ENCODE results near the gene SENP2. TPM values are rescaled to one million over a fixed set of nuclear protein-coding genes. Genes with fewer than 3 reads are reported as not detected.
"Not testable (repeated sequence)": the region's sequence is repeated elsewhere in the genome, so short reads cannot be mapped to it uniquely, and the experiment has no call there.

SENP2 gene
- total RNA-seq, 2 experiments from 2014 or later = 61.1 to 61.2 TPM

DNA sequence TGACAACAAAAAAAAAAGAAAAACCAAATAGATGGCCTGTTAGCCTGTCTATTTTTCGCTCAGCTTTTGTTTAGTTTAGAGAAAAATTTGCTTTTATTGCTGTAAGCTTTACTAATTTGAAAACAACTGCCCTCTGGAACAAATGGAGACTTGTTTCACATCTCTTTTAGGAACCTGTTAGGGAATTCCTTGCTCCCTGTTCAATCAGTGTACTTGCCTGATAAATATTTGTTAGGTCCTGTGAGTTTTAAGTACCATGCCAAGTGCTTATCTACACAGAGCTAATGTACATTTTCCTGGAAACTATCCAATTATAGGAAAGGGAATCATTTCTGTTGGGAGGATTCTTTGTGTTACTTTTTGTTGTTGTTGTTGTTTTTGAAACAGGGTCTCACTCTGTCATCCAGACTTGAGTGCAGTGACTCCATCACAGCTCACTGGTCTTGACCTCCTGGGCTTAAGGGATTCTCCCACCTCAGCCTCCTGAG, 30.2 kb upstream of the SENP2 start:
- Mint-ChIP-seq H3K9me3 (no peaks in the 10 kb centered on the region), H3K27me3 (peaks cover 6% of the 10 kb centered on the region), H3K4me3 (no peak overlapping the region), H3K27ac (no peak overlapping the region), H3K36me3 (ENCODE audit: low read depth) (no peaks in the 10 kb centered on the region), H3K4me1 (ENCODE audit: low read depth) (peaks cover 10% of the 10 kb centered on the region)
- CTCF ChIA-PET = no interaction called here
- POLR2A ChIA-PET = no interaction called here
- DNase-seq (no peak), ATAC-seq (ENCODE audit: poor library complexity) (no peak)
- peaks cover 9% of the 10 kb centered on the region for H3K4me1 ChIP-seq (ENCODE audit: insufficient read depth, low read length)
- H3K9me3 ChIP-seq (ENCODE audit: control insufficient read depth in 1 of 2, insufficient read depth in 1 of 2, low read length in 2 of 2) = no peaks in the 10 kb centered on the region
- peaks cover 0 to 4% of the 10 kb centered on the region in 2 experiments for H3K27me3 ChIP-seq (ENCODE audit: control insufficient read depth in 1 of 2, insufficient read depth in 2 of 2, low read length in 2 of 2)
- no peak overlapping the region for H3K4me3 ChIP-seq (ENCODE audit: low read length)
- TF ChIP-seq, protein P1, sequence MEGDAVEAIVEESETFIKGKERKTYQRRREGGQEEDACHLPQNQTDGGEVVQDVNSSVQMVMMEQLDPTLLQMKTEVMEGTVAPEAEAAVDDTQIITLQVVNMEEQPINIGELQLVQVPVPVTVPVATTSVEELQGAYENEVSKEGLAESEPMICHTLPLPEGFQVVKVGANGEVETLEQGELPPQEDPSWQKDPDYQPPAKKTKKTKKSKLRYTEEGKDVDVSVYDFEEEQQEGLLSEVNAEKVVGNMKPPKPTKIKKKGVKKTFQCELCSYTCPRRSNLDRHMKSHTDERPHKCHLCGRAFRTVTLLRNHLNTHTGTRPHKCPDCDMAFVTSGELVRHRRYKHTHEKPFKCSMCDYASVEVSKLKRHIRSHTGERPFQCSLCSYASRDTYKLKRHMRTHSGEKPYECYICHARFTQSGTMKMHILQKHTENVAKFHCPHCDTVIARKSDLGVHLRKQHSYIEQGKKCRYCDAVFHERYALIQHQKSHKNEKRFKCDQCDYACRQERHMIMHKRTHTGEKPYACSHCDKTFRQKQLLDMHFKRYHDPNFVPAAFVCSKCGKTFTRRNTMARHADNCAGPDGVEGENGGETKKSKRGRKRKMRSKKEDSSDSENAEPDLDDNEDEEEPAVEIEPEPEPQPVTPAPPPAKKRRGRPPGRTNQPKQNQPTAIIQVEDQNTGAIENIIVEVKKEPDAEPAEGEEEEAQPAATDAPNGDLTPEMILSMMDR (IDR thresholded peaks at IDR 0.05) = no peak
- intact Hi-C loops (cut with DNase I, micrococcal nuclease) = loop anchor here in 1 of 2 experiments (5.0 kb wide), 1 partner anchor 204 kb away; no protein-coding TSS in a partner anchor
- no peaks in the 10 kb centered on the region for H3K36me3 ChIP-seq (ENCODE audit: insufficient read depth, low read length)
- H3K27ac ChIP-seq (ENCODE audit: low read depth in 1 of 2, low read length in 2 of 2) = no peak overlapping the region

DNA sequence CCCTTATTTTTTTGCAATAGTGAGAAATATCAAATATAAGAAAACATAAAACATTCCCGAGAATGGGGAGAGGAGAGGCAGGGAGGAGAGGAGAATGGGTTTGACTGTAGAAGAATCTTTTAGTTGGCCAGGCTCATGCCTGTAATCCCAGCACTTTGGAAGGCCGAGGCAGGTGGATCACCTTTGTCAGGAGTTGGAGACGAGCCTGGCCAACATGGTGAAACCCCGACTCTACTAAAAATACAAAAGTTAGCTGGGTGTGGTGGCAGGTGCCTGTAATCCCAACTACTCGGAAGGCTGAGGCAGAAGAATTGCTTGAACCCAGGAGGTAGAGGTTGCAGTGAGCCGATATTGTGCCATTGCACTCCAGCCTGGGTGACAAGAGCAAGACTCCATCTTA, 29.5 kb upstream of the SENP2 start:
- ATAC-seq (ENCODE audit: poor library complexity); H3K4me3 Mint-ChIP-seq; H3K27me3 ChIP-seq (ENCODE audit: control insufficient read depth in 1 of 2, insufficient read depth in 2 of 2, low read length in 2 of 2); H3K9me3 ChIP-seq (ENCODE audit: control insufficient read depth in 1 of 2, insufficient read depth in 1 of 2, low read length in 2 of 2); H3K36me3 Mint-ChIP-seq (ENCODE audit: low read depth); H3K27ac ChIP-seq (ENCODE audit: low read depth in 1 of 2, low read length in 2 of 2); H3K27ac Mint-ChIP-seq; POLR2A ChIA-PET; H3K9me3 Mint-ChIP-seq; H3K36me3 ChIP-seq (ENCODE audit: insufficient read depth, low read length); DNase-seq; H3K27me3 Mint-ChIP-seq; H3K4me3 ChIP-seq (ENCODE audit: low read length); CTCF ChIA-PET: not testable (repeated sequence)
- H3K4me1 Mint-ChIP-seq (ENCODE audit: low read depth) = peaks cover 16% of the 10 kb centered on the region
- intact Hi-C loops (cut with DNase I, micrococcal nuclease) = loop anchor here in 1 of 2 experiments (5.0 kb wide), 1 partner anchor 204 kb away; no protein-coding TSS in a partner anchor
- H3K4me1 ChIP-seq (ENCODE audit: insufficient read depth, low read length) = peaks cover 16% of the 10 kb centered on the region

DNA sequence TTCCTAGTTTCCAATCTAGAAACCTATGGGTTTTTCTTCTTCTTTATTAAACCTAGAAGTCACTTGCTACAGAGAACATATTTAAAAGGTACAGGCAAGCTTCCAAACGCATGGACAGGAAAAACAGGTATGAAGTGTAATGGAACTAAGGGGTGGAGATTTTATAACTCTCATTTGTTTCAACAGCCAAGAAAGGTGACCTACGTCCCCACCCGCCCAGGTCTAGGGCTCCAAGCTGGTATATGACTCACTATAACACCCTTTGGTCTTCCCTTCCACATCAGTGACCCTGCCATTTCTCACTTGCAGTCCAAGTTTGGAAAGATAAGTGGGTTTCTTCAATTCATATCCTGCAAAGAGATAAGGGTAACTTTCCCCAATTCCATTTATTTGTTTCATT, 27.7 kb upstream of the SENP2 start:
- Histone ChIP-seq H3K27ac (ENCODE audit: low read depth in 1 of 2, low read length in 2 of 2) (no peak overlapping the region), H3K4me3 (ENCODE audit: low read length) (no peak overlapping the region), H3K36me3 (ENCODE audit: insufficient read depth, low read length) (no peaks in the 10 kb centered on the region), H3K27me3 (ENCODE audit: control insufficient read depth in 1 of 2, insufficient read depth in 2 of 2, low read length in 2 of 2) (peaks cover 0 to 6% of the 10 kb centered on the region in 2 experiments), H3K9me3 (ENCODE audit: control insufficient read depth in 1 of 2, insufficient read depth in 1 of 2, low read length in 2 of 2) (no peaks in the 10 kb centered on the region), H3K4me1 (ENCODE audit: insufficient read depth, low read length) (peaks cover 16% of the 10 kb centered on the region)
- ChIA-PET POLR2A (interaction anchor here (2.3 kb wide), 1 partner anchor 28 kb away, joined by 15 read pairs; the partner anchor contains the start of gene SENP2), CTCF (interaction anchor here (1.5 kb wide), 1 partner anchor 28 kb away, joined by 9 read pairs; the partner anchor contains the start of gene SENP2)
- Mint-ChIP-seq H3K36me3 (ENCODE audit: low read depth) (no peaks in the 10 kb centered on the region), H3K9me3 (no peaks in the 10 kb centered on the region), H3K27ac (no peak overlapping the region), H3K27me3 (peaks cover 6% of the 10 kb centered on the region), H3K4me1 (ENCODE audit: low read depth) (peaks cover 22% of the 10 kb centered on the region), H3K4me3 (no peak overlapping the region)
- DNase-seq (no peak), ATAC-seq (ENCODE audit: poor library complexity) (no peak)
- intact Hi-C loops (cut with DNase I, micrococcal nuclease) = loop anchor here in 1 of 2 experiments (5.0 kb wide), 1 partner anchor 206 kb away; no protein-coding TSS in a partner anchor
- TF ChIP-seq, protein P1 (IDR thresholded peaks at IDR 0.05) = no peak
